HCT116 (cell line): ENCODE results near the gene ATXN1.

Experiments
- CEBPB ChIP-seq: IDR thresholded peaks from 2 replicates; pipeline ENCODE4 v1.6.1; 2012; ENCODE audit warnings: low read depth
- EGR1 ChIP-seq: IDR thresholded peaks from 2 replicates; pipeline ENCODE4 v1.6.1; 2012; ENCODE audit warnings: low read depth
- EZH2 ChIP-seq: fragments of 200-600 bp; sonication (generic); IDR thresholded peaks from 2 replicates; pipeline ENCODE4 v1.6.1; 2017; ENCODE audit warnings: antibody characterized with exemption, mixed run types
- EZH2phosphoT487 ChIP-seq: fragments of 200-600 bp; IDR thresholded peaks from 2 replicates; pipeline ENCODE4 v1.6.1; 2018; ENCODE audit warnings: antibody characterized with exemption, borderline replicate concordance
- JUND ChIP-seq: IDR thresholded peaks from 2 replicates; pipeline ENCODE4 v1.6.1; 2012
- MAX ChIP-seq: IDR thresholded peaks from 2 replicates; pipeline ENCODE4 v1.6.1; 2012
- POLR2A ChIP-seq: IDR thresholded peaks from 2 replicates; pipeline ENCODE4 v1.7.0; 2011; ENCODE audit warnings: borderline replicate concordance; ENCODE audit not compliant: insufficient read depth, insufficient read length; ENCODE audit errors: extremely low read depth
- POLR2AphosphoS5 ChIP-seq: IDR thresholded peaks from 2 replicates; pipeline ENCODE4 v1.6.1; 2011; ENCODE audit warnings: mild to moderate bottlenecking, low read depth, low read length, moderate library complexity
- RAD21 ChIP-seq: IDR thresholded peaks from 2 replicates; pipeline ENCODE4 v1.6.1; 2012; ENCODE audit warnings: low read depth, mild to moderate bottlenecking
- SP1 ChIP-seq: IDR thresholded peaks from 2 replicates; pipeline ENCODE4 v1.6.1; 2012; ENCODE audit warnings: low read depth
- TCF7L2 ChIP-seq: IDR thresholded peaks from 2 replicates; pipeline ENCODE4 v1.7.0; 2011; ENCODE audit warnings: borderline replicate concordance, inconsistent platforms; ENCODE audit not compliant: insufficient read depth, insufficient read length; ENCODE audit errors: extremely low read depth
- ZNF274 ChIP-seq: fragments of 200-500 bp; sonication (Bioruptor generic); IDR thresholded peaks from 2 replicates; pipeline ENCODE4 v1.6.1; 2014; ENCODE audit warnings: mild to moderate bottlenecking, low read depth, low read length, inconsistent platforms
- TF ChIP-seq, protein P1 (sequence below), 3 experiments: fragments of 200-600 bp in 1 of 3; sonication (generic) in 1 of 3; IDR thresholded peaks in 2 of 3; conservative IDR thresholded peaks in 1 of 3; 2 replicates each; pipeline ENCODE4 v1.5.1; 2012 to 2017; ENCODE audit warnings: low read depth in 2 of 3, low read length in 2 of 3, antibody characterized with exemption in 1 of 3, borderline replicate concordance in 1 of 3, control low read depth in 1 of 3, mild to moderate bottlenecking in 1 of 3, mixed read lengths in 1 of 3, mixed run types in 1 of 3, moderate library complexity in 1 of 3; ENCODE audit not compliant: insufficient read depth in 1 of 3
- TF ChIP-seq, protein P2 (sequence below): IDR thresholded peaks from 2 replicates; pipeline ENCODE4 v1.6.1; 2011; ENCODE audit warnings: mild to moderate bottlenecking, low read length, moderate library complexity; ENCODE audit not compliant: insufficient replicate concordance; ENCODE audit errors: extremely low read depth

GRCh38 chr6:16658348-16659034, 102.8 kb downstream of the ATXN1 start:
- TF ChIP-seq POLR2AphosphoS5 = no peak
- TF ChIP-seq, protein P1, sequence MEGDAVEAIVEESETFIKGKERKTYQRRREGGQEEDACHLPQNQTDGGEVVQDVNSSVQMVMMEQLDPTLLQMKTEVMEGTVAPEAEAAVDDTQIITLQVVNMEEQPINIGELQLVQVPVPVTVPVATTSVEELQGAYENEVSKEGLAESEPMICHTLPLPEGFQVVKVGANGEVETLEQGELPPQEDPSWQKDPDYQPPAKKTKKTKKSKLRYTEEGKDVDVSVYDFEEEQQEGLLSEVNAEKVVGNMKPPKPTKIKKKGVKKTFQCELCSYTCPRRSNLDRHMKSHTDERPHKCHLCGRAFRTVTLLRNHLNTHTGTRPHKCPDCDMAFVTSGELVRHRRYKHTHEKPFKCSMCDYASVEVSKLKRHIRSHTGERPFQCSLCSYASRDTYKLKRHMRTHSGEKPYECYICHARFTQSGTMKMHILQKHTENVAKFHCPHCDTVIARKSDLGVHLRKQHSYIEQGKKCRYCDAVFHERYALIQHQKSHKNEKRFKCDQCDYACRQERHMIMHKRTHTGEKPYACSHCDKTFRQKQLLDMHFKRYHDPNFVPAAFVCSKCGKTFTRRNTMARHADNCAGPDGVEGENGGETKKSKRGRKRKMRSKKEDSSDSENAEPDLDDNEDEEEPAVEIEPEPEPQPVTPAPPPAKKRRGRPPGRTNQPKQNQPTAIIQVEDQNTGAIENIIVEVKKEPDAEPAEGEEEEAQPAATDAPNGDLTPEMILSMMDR (IDR thresholded peaks at IDR 0.05 in 2 of 3, conservative IDR thresholded peaks at IDR 0.05 in 1 of 3; ENCODE audit: borderline replicate concordance in 1 of 3, insufficient read depth in 1 of 3, low read depth in 2 of 3, low read length in 2 of 3) = no peak
- TF ChIP-seq POLR2A = no peak
- TF ChIP-seq MAX = no peak
- no peak for TF ChIP-seq EZH2phosphoT487
- TF ChIP-seq CEBPB = no peak
- TF ChIP-seq EZH2 = no peak
- no peak for TF ChIP-seq JUND
- TF ChIP-seq ZNF274 = no peak
- no peak for TF ChIP-seq SP1
- TF ChIP-seq, protein P2, sequence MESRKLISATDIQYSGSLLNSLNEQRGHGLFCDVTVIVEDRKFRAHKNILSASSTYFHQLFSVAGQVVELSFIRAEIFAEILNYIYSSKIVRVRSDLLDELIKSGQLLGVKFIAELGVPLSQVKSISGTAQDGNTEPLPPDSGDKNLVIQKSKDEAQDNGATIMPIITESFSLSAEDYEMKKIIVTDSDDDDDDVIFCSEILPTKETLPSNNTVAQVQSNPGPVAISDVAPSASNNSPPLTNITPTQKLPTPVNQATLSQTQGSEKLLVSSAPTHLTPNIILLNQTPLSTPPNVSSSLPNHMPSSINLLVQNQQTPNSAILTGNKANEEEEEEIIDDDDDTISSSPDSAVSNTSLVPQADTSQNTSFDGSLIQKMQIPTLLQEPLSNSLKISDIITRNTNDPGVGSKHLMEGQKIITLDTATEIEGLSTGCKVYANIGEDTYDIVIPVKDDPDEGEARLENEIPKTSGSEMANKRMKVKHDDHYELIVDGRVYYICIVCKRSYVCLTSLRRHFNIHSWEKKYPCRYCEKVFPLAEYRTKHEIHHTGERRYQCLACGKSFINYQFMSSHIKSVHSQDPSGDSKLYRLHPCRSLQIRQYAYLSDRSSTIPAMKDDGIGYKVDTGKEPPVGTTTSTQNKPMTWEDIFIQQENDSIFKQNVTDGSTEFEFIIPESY = no peak
- no peak for TF ChIP-seq RAD21
- no peak for TF ChIP-seq TCF7L2
- no peak for TF ChIP-seq EGR1
